Panc1 (cell line): Measurements from ENCODE around the gene GABARAP. TPM values are rescaled to one million over a fixed set of nuclear protein-coding genes. Genes with fewer than 3 reads are reported as not detected.

Experiments
- ATAC-seq: fragments of 200-7000 bp; cut with Tn5 transposase; 2 replicates; pipeline ENCODE4 v1.9.1; 2020; ENCODE audit warnings: mild to moderate bottlenecking, moderate library complexity
- BruUV-seq: library from RNA; stranded (reverse); fragments of 400-500 nt; replicated peaks from 2 replicates; lab custom pipeline; 2021; lab: Mats Ljungman, UMichigan
- CTCF ChIA-PET: fragments of 300-600 bp; sonication (Branson Sonifier 250); formaldehyde crosslinking; loops from one replicate; lab custom pipeline; 2022; ENCODE audit warnings: antibody characterized with exemption; lab: Charles Lee
- POLR2A ChIA-PET: fragments of 300-600 bp; sonication (Branson Sonifier 250); formaldehyde crosslinking; loops from one replicate; lab custom pipeline; 2022; ENCODE audit warnings: antibody characterized with exemption; lab: Charles Lee
- DNase-seq: peaks from one replicate; pipeline ENCODE4 v3.0.0-alpha.2; 2010; ENCODE audit warnings: low read depth, low spot score
- H3K27ac ChIP-seq: 2 replicates; pipeline ENCODE4 v1.5.1; 2011; ENCODE audit warnings: mild to moderate bottlenecking, low read length, inconsistent platforms
- H3K27me3 ChIP-seq: fragments of 200-500 bp; sonication (Bioruptor generic); 2 replicates; pipeline ENCODE4 v1.6.0; 2014; ENCODE audit warnings: low read length, inconsistent platforms; ENCODE audit not compliant: control insufficient read depth, insufficient read depth
- H3K36me3 ChIP-seq: fragments of 200-500 bp; sonication (Bioruptor generic); 2 replicates; pipeline ENCODE4 v1.5.1; 2014; ENCODE audit warnings: inconsistent platforms, mild to moderate bottlenecking, low read length, moderate library complexity; ENCODE audit not compliant: control insufficient read depth, insufficient read depth
- H3K4me1 ChIP-seq: 2 replicates; pipeline ENCODE4 v1.5.1; 2011; ENCODE audit warnings: inconsistent platforms, mild to moderate bottlenecking, low read length, moderate library complexity; ENCODE audit not compliant: control insufficient read depth, insufficient read depth
- H3K4me3 ChIP-seq, 2 experiments: 2 replicates each; pipeline ENCODE4 v1.5.1; 2011 to 2012; ENCODE audit warnings: low read depth in 2 of 2, low read length in 2 of 2, mild to moderate bottlenecking in 2 of 2, inconsistent platforms in 1 of 2, moderate library complexity in 1 of 2
- H3K9me3 ChIP-seq: fragments of 200-500 bp; sonication (Bioruptor generic); 2 replicates; pipeline ENCODE4 v1.5.1; 2014; ENCODE audit warnings: low read depth, mild to moderate bottlenecking, inconsistent platforms, low read length, moderate library complexity; ENCODE audit not compliant: control insufficient read depth, insufficient read depth
- POLR2AphosphoS5 ChIP-seq: IDR thresholded peaks from 2 replicates; pipeline ENCODE4 v1.6.1; 2012; ENCODE audit warnings: mild to moderate bottlenecking, low read depth, low read length, moderate library complexity
- SIN3A ChIP-seq: IDR thresholded peaks from 2 replicates; pipeline ENCODE4 v1.6.1; 2012; ENCODE audit warnings: low read depth, mild to moderate bottlenecking, low read length, moderate library complexity, borderline replicate concordance; ENCODE audit not compliant: insufficient read depth
- TCF7L2 ChIP-seq: IDR thresholded peaks from 2 replicates; pipeline ENCODE4 v1.6.1; 2011; ENCODE audit warnings: mild to moderate bottlenecking, low read depth, low read length, inconsistent platforms
- in situ Hi-C: cut with HindIII; loops from 2 replicates; pipeline ENCODE4 v1.10.0; 2016; ENCODE audit warnings: low sequenced_read_pairs, low pct_unique_long_range_greater_than_20kb
- intact Hi-C: fragments of 100-400 bp; cut with micrococcal nuclease; formaldehyde crosslinking; loops from one replicate; pipeline ENCODE4 v1.10.0; 2022; ENCODE audit not compliant: unreplicated experiment
- total RNA-seq: library from RNA; stranded (reverse); gene quantifications from one replicate; pipeline ENCODE4 v1.2.1, GENCODE V29; 2021; ENCODE audit not compliant: unreplicated experiment
- TF ChIP-seq, protein P1 (sequence below), 2 experiments: IDR thresholded peaks; 2 replicates each; pipeline ENCODE4 v1.6.1; 2011 to 2012; ENCODE audit warnings: low read depth in 2 of 2, control low read depth in 1 of 2, low read length in 1 of 2, mild to moderate bottlenecking in 1 of 2, moderate library complexity in 1 of 2; ENCODE audit not compliant: insufficient read depth in 1 of 2
- TF ChIP-seq, protein P2 (sequence below): fragments of 450-650 bp; IDR thresholded peaks from 2 replicates; pipeline ENCODE4 v1.5.1; 2017; ENCODE audit warnings: mild to moderate bottlenecking

The GABARAP gene
- total RNA-seq, 1 experiment from 2014 or later, result 289 TPM

DNA sequence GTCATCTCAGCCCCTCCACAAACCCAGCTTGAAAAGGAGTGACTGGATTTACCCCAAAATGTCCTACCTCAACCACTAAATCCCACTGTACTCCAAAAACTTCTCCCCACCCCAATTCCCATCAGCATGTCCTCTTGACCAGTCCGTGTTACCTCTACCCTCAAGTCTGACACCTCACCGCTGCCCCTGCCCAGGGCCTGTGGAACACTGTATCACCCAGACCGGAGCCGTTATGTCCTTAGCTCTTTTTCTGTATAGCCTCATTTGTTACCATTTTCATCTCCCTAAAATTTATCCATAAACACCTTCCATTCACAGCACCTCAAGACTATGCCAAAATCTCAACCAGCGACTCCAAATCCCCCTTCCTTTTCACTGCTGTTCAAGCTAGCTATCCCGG lies 5.4 kb downstream of the GABARAP start:
- peak overlapping the region; percentile 88 for H3K27ac ChIP-seq
- ChIA-PET CTCF (interaction anchor here (1.3 kb wide), 1 partner anchor 16 kb away, joined by 3 read pairs; no protein-coding TSS in a partner anchor), POLR2A (no interaction called here)
- peaks cover 7% of the 10 kb centered on the region for H3K36me3 ChIP-seq
- in situ Hi-C loops, result no loop called here
- H3K4me1 ChIP-seq, result peaks cover 46% of the 10 kb centered on the region
- BruUV-seq, result no TSS peak
- no peak for DNase-seq
- no peak for ATAC-seq
- TF ChIP-seq SIN3A (no peak), POLR2AphosphoS5 (no peak), TCF7L2 (no peak)
- TF ChIP-seq, protein P1, sequence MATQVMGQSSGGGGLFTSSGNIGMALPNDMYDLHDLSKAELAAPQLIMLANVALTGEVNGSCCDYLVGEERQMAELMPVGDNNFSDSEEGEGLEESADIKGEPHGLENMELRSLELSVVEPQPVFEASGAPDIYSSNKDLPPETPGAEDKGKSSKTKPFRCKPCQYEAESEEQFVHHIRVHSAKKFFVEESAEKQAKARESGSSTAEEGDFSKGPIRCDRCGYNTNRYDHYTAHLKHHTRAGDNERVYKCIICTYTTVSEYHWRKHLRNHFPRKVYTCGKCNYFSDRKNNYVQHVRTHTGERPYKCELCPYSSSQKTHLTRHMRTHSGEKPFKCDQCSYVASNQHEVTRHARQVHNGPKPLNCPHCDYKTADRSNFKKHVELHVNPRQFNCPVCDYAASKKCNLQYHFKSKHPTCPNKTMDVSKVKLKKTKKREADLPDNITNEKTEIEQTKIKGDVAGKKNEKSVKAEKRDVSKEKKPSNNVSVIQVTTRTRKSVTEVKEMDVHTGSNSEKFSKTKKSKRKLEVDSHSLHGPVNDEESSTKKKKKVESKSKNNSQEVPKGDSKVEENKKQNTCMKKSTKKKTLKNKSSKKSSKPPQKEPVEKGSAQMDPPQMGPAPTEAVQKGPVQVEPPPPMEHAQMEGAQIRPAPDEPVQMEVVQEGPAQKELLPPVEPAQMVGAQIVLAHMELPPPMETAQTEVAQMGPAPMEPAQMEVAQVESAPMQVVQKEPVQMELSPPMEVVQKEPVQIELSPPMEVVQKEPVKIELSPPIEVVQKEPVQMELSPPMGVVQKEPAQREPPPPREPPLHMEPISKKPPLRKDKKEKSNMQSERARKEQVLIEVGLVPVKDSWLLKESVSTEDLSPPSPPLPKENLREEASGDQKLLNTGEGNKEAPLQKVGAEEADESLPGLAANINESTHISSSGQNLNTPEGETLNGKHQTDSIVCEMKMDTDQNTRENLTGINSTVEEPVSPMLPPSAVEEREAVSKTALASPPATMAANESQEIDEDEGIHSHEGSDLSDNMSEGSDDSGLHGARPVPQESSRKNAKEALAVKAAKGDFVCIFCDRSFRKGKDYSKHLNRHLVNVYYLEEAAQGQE (IDR thresholded peaks at IDR 0.05; ENCODE audit: insufficient read depth in 1 of 2, low read depth in 2 of 2, low read length in 1 of 2), result no peak
- TF ChIP-seq, protein P2, sequence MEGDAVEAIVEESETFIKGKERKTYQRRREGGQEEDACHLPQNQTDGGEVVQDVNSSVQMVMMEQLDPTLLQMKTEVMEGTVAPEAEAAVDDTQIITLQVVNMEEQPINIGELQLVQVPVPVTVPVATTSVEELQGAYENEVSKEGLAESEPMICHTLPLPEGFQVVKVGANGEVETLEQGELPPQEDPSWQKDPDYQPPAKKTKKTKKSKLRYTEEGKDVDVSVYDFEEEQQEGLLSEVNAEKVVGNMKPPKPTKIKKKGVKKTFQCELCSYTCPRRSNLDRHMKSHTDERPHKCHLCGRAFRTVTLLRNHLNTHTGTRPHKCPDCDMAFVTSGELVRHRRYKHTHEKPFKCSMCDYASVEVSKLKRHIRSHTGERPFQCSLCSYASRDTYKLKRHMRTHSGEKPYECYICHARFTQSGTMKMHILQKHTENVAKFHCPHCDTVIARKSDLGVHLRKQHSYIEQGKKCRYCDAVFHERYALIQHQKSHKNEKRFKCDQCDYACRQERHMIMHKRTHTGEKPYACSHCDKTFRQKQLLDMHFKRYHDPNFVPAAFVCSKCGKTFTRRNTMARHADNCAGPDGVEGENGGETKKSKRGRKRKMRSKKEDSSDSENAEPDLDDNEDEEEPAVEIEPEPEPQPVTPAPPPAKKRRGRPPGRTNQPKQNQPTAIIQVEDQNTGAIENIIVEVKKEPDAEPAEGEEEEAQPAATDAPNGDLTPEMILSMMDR, result no peak
- no peaks in the 10 kb centered on the region for H3K27me3 ChIP-seq
- H3K4me3 ChIP-seq, result peak overlapping the region; percentile 79 to 83
- intact Hi-C loops, result no loop called here
- no peaks in the 10 kb centered on the region for H3K9me3 ChIP-seq

GRCh38 chr17:7235693-7236665 lies 6.3 kb downstream of the GABARAP start:
- Histone ChIP-seq H3K27me3 (no peaks in the 10 kb centered on the region), H3K27ac (peak overlapping the region; percentile 95), H3K9me3 (no peaks in the 10 kb centered on the region), H3K4me1 (peaks cover 50% of the 10 kb centered on the region), H3K4me3 (peak overlapping the region in 1 of 2 experiments; percentile 92; a peak in 3 of 4 replicates), H3K36me3 (peaks cover 7% of the 10 kb centered on the region)
- POLR2A ChIA-PET, result no interaction called here
- ATAC-seq, result no peak
- DNase-seq, result no peak
- intact Hi-C loops (no loop called here), in situ Hi-C loops (no loop called here)
- BruUV-seq, result TSS peak; percentile 44
- TF ChIP-seq POLR2AphosphoS5, result no peak
- TF ChIP-seq, protein P1 (IDR thresholded peaks at IDR 0.05; ENCODE audit: insufficient read depth in 1 of 2, low read depth in 2 of 2, low read length in 1 of 2), result no peak
- no peak for TF ChIP-seq SIN3A
- CTCF ChIA-PET, result no interaction called here
